UCSD-AML1 (cell line): ENCODE results near the gene CD3G.
A peak's percentile ranks its signal among the peaks of the same experiment; 100 is the strongest.
"Not testable (repeated sequence)": the region's sequence is repeated elsewhere in the genome, so short reads cannot be mapped to it uniquely, and the experiment has no call there.

ENCODE experiments used
- DNase-seq: peaks from one replicate; lab custom pipeline; 2025; ENCODE audit not compliant: unreplicated experiment; lab: John Stamatoyannopoulos, UW

Gene CD3G

GRCh38 chr11:118343981-118344515 lies at the start of gene CD3G:
CD3G (plus strand) TSS chr11:118344344; CDS start chr11:118344424, 80 bp downstream.
- no peak for DNase-seq

GRCh38 chr11:118295199-118295598 lies 48.9 kb upstream of the CD3G start:
- no peak for DNase-seq

GRCh38 chr11:118295815-118296454 lies 48.2 kb upstream of the CD3G start:
- no peak for DNase-seq

- no peak for DNase-seq
Observed at GRCh38 chr11:118301600-118302195, 42.4 kb upstream of the CD3G start.

- DNase-seq = no peak
Observed at GRCh38 chr11:118304227-118304567, 39.9 kb upstream of the CD3G start.

GRCh38 chr11:118304568-118305248 lies 39.4 kb upstream of the CD3G start, which contains the start of gene CD3E:
CD3E (plus strand) TSS chr11:118304730; CDS start chr11:118304953, 223 bp downstream.
- no peak for DNase-seq

- DNase-seq = no peak
Observed at GRCh38 chr11:118305726-118306125, 38.4 kb upstream of the CD3G start.

GRCh38 chr11:118306556-118306955 lies 37.6 kb upstream of the CD3G start:
- no peak for DNase-seq

- DNase-seq = not testable (repeated sequence)
Observed at GRCh38 chr11:118308995-118309528, 35.1 kb upstream of the CD3G start.

- no peak for DNase-seq
Observed at GRCh38 chr11:118310271-118310670, 33.9 kb upstream of the CD3G start.

GRCh38 chr11:118310781-118311485 lies 33.2 kb upstream of the CD3G start:
- no peak for DNase-seq

- no peak for DNase-seq
Observed at GRCh38 chr11:118311518-118311917, 32.6 kb upstream of the CD3G start.

GRCh38 chr11:118312328-118312727 lies 31.8 kb upstream of the CD3G start:
- DNase-seq = no peak

GRCh38 chr11:118313242-118313641 lies 30.9 kb upstream of the CD3G start:
- DNase-seq = no peak

- DNase-seq = no peak
Observed at GRCh38 chr11:118314988-118315411, 29.1 kb upstream of the CD3G start.

- DNase-seq = no peak
Observed at GRCh38 chr11:118318124-118318523, 26.0 kb upstream of the CD3G start.

- no peak for DNase-seq
Observed at GRCh38 chr11:118318581-118319336, 25.4 kb upstream of the CD3G start.

GRCh38 chr11:118319337-118319707 lies 24.8 kb upstream of the CD3G start:
- DNase-seq = peak; percentile 48

- DNase-seq = no peak
Observed at GRCh38 chr11:118320515-118320914, 23.6 kb upstream of the CD3G start.

- no peak for DNase-seq
Observed at GRCh38 chr11:118321386-118322082, 22.6 kb upstream of the CD3G start.
